OCI-LY1 (cell line): ENCODE data around the gene METTL18.

Experiments
- H2AFZ ChIP-seq: fragments of 200-600 bp; sonication (generic), shearing (Covaris generic); 2 replicates; pipeline ENCODE4 v1.6.0; 2014; ENCODE audit warnings: antibody characterized with exemption, mild to moderate bottlenecking, low read length
- H3F3A ChIP-seq: fragments of 200-600 bp; sonication (generic), shearing (Covaris generic); 2 replicates; pipeline ENCODE4 v1.6.0; 2014; ENCODE audit warnings: mild to moderate bottlenecking, antibody characterized with exemption, low read length, moderate library complexity; ENCODE audit not compliant: insufficient read depth
- H3K27ac ChIP-seq: fragments of 200-600 bp; sonication (generic); 2 replicates; pipeline ENCODE4 v1.5.1; 2014; ENCODE audit warnings: low read length, mixed run types, mild to moderate bottlenecking, low read depth; ENCODE audit not compliant: poor library complexity, severe bottlenecking
- H3K27me3 ChIP-seq: fragments of 200-600 bp; sonication (generic); 2 replicates; pipeline ENCODE4 v1.6.0; 2014; ENCODE audit warnings: antibody characterized with exemption, mild to moderate bottlenecking, low read length, moderate library complexity; ENCODE audit not compliant: insufficient read depth
- H3K36me3 ChIP-seq: fragments of 200-600 bp; sonication (generic); 2 replicates; pipeline ENCODE4 v1.6.1; 2014; ENCODE audit warnings: mild to moderate bottlenecking, antibody characterized with exemption, low read length, moderate library complexity, mixed read lengths; ENCODE audit not compliant: insufficient read depth
- H3K4me1 ChIP-seq: fragments of 200-600 bp; sonication (generic); 2 replicates; pipeline ENCODE4 v1.5.1; 2014; ENCODE audit warnings: mild to moderate bottlenecking, low read length, moderate library complexity; ENCODE audit not compliant: insufficient read depth, severe bottlenecking
- H3K4me2 ChIP-seq: fragments of 200-600 bp; sonication (generic), shearing (Covaris generic); 2 replicates; pipeline ENCODE4 v1.6.1; 2014; ENCODE audit warnings: low read length
- H3K4me3 ChIP-seq: fragments of 200-600 bp; sonication (generic); 2 replicates; pipeline ENCODE4 v1.5.1; 2014; ENCODE audit warnings: low read length, low read depth, mild to moderate bottlenecking, mixed read lengths; ENCODE audit not compliant: poor library complexity, severe bottlenecking
- H3K79me2 ChIP-seq: fragments of 200-600 bp; shearing (Covaris generic); 2 replicates; pipeline ENCODE4 v1.6.1; 2016; ENCODE audit warnings: mixed run types, low read length, mixed read lengths; ENCODE audit not compliant: insufficient read depth
- H3K9ac ChIP-seq: fragments of 200-600 bp; sonication (generic), shearing (Covaris generic); 2 replicates; pipeline ENCODE4 v1.6.1; 2014; ENCODE audit warnings: mild to moderate bottlenecking, low read length, mixed read lengths
- H3K9me2 ChIP-seq: fragments of 200-600 bp; sonication (generic), shearing (Covaris generic); 2 replicates; pipeline ENCODE4 v1.6.1; 2014; ENCODE audit warnings: low read depth, mild to moderate bottlenecking, low read length, mixed read lengths
- H3K9me3 ChIP-seq: fragments of 200-600 bp; shearing (Covaris generic); 2 replicates; pipeline ENCODE4 v1.6.1; 2014; ENCODE audit warnings: low read length, mixed read lengths
- H4K20me1 ChIP-seq: fragments of 200-600 bp; sonication (generic), shearing (Covaris generic); 2 replicates; pipeline ENCODE4 v1.6.0; 2016; ENCODE audit warnings: mild to moderate bottlenecking, low read length; ENCODE audit not compliant: insufficient read depth
- EZH2 ChIP-seq: fragments of 200-600 bp; sonication (generic), shearing (Covaris generic); IDR thresholded peaks from 2 replicates; pipeline ENCODE4 v1.8.0; 2017; ENCODE audit warnings: borderline replicate concordance, mixed run types, mild to moderate bottlenecking, antibody characterized with exemption, low read length, moderate library complexity, mixed read lengths
- TF ChIP-seq, protein P1 (sequence below): fragments of 200-600 bp; sonication (generic), shearing (Covaris generic); IDR thresholded peaks from 2 replicates; pipeline ENCODE4 v1.5.1; 2017; ENCODE audit warnings: mild to moderate bottlenecking, antibody characterized with exemption, low read length, moderate library complexity, mixed read lengths

Gene METTL18

DNA sequence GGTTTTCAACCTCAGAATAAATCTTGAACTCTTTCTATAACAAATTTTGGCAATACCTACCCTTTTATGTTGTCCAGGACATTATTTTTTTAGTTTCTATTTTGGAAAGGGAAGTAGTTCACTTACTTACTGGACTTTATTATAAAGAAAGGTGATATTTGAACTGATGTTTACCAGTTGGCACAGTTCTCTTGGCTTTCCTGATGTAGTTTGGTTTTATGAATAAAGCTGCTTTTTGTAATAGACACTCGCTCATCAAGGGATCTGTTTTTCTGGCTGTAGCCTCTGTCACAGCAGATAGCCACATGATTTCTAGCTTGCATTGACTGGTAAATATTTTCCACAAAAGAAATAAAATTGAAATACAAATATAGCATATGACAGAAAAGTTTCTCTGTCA lies 40.9 kb upstream of the METTL18 start:
- TF ChIP-seq, protein P1, sequence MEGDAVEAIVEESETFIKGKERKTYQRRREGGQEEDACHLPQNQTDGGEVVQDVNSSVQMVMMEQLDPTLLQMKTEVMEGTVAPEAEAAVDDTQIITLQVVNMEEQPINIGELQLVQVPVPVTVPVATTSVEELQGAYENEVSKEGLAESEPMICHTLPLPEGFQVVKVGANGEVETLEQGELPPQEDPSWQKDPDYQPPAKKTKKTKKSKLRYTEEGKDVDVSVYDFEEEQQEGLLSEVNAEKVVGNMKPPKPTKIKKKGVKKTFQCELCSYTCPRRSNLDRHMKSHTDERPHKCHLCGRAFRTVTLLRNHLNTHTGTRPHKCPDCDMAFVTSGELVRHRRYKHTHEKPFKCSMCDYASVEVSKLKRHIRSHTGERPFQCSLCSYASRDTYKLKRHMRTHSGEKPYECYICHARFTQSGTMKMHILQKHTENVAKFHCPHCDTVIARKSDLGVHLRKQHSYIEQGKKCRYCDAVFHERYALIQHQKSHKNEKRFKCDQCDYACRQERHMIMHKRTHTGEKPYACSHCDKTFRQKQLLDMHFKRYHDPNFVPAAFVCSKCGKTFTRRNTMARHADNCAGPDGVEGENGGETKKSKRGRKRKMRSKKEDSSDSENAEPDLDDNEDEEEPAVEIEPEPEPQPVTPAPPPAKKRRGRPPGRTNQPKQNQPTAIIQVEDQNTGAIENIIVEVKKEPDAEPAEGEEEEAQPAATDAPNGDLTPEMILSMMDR = no peak
- no peak for TF ChIP-seq EZH2
- H4K20me1 ChIP-seq = no peaks in the 10 kb centered on the region
- H3K79me2 ChIP-seq = no peaks in the 10 kb centered on the region
- no peak overlapping the region for H2AFZ ChIP-seq
- H3K36me3 ChIP-seq = peaks cover 94% of the 10 kb centered on the region
- H3K27me3 ChIP-seq = no peaks in the 10 kb centered on the region
- no peak overlapping the region for H3K9ac ChIP-seq
- no peak overlapping the region for H3K4me2 ChIP-seq
- no peak overlapping the region for H3K4me3 ChIP-seq
- H3K9me2 ChIP-seq = no peaks in the 10 kb centered on the region
- H3K9me3 ChIP-seq = 0 out of 2 replicates have a peak, but pooled peaks cover 5% of the 10 kb centered on the region
- H3F3A ChIP-seq = no peaks in the 10 kb centered on the region; the same call in 1 of the 2 replicates
- no peak overlapping the region for H3K27ac ChIP-seq
- no peaks in the 10 kb centered on the region for H3K4me1 ChIP-seq

DNA sequence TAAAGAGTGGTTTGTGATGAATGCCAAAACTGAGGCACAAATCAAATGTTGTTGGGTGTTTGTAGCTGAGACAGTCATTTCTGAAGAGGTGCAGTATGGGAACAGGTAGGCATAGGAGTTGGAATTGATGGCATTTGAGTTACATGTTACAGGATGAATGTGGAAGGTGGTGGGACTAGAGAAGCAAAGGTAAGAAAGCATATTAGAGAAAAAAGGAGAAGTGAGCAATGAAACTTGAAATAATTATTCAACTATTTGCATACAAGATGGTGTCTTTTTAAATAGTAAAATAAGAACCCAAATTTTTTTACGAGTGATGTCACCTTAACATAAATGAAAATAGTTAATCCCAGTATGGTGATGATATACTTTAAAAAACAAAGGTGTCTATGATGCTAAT lies 40.2 kb upstream of the METTL18 start:
- H3K9me2 ChIP-seq = no peaks in the 10 kb centered on the region
- H3F3A ChIP-seq = no peaks in the 10 kb centered on the region; the same call in 1 of the 2 replicates
- TF ChIP-seq, protein P1 = no peak
- TF ChIP-seq EZH2 = no peak
- no peak overlapping the region for H3K27ac ChIP-seq
- no peak overlapping the region for H3K4me3 ChIP-seq
- no peaks in the 10 kb centered on the region for H4K20me1 ChIP-seq
- no peaks in the 10 kb centered on the region for H3K4me1 ChIP-seq
- H3K79me2 ChIP-seq = no peaks in the 10 kb centered on the region
- no peak overlapping the region for H3K9ac ChIP-seq
- H3K36me3 ChIP-seq = peaks cover 93% of the 10 kb centered on the region
- 0 out of 2 replicates have a peak, but pooled peaks cover 5% of the 10 kb centered on the region for H3K9me3 ChIP-seq
- H3K4me2 ChIP-seq = no peak overlapping the region
- no peaks in the 10 kb centered on the region for H3K27me3 ChIP-seq
- H2AFZ ChIP-seq = no peak overlapping the region

DNA sequence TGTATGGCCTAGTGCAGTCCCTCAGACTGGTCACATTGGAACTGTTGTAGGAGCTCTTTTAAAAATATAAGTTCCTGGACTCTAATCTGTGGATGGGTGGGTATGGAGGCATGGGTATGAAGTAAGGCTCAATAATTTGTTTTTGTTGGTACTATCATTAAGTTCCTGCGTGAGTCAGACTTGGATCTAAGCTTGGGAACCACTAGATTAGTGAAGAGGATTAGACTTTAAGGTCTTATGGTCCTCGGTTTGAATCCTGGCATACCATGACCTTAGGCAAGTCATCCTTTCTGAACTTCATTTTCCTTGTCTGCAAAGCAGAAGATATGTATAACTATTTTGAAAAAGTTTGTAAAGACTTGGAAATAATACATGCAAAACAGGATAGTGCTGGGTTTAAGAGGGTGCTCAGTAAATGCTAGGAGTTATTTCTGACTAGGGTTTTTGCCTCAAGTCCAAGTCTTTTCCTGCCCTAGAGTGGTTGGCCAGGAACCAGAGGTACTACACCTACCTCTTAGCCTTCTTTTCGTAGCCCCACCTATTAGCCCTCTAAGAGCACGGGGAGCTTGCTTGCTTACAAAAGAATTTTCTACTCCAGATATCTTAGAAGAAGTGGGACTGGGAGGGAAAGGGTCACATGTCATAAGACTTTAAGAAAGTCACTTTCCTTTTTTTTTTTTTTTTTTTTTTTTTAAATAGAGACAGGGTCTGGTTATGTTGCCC lies 38.6 kb upstream of the METTL18 start:
- TF ChIP-seq, protein P1 = no peak
- no peak for TF ChIP-seq EZH2
- Histone ChIP-seq H3F3A (no peaks in the 10 kb centered on the region; the same call in 1 of the 2 replicates), H3K9ac (no peak overlapping the region), H2AFZ (no peak overlapping the region), H3K36me3 (peaks cover 93% of the 10 kb centered on the region), H3K27me3 (no peaks in the 10 kb centered on the region), H3K79me2 (no peaks in the 10 kb centered on the region), H3K4me1 (no peaks in the 10 kb centered on the region), H4K20me1 (no peaks in the 10 kb centered on the region), H3K9me2 (no peaks in the 10 kb centered on the region), H3K27ac (no peak overlapping the region), H3K4me3 (no peak overlapping the region), H3K9me3 (no peaks in the 10 kb centered on the region), H3K4me2 (no peak overlapping the region)
